HEK293 (cell line): Measurements from ENCODE around the gene IL4R.

ENCODE experiments used
- CTCF ChIA-PET: fragments of 350-600 bp; formaldehyde crosslinking; extraction: SDS; loops from one replicate; lab custom pipeline; 2021; ENCODE audit warnings: antibody characterized with exemption; lab: Yijun Ruan, JAX
- POLR2A ChIA-PET: fragments of 300-600 bp; formaldehyde crosslinking; extraction: SDS; loops from one replicate; lab custom pipeline; 2020; ENCODE audit warnings: antibody characterized with exemption, inconsistent platforms; lab: Yijun Ruan, JAX
- H3K27ac ChIP-seq: fragments of 200-500 bp; sonication (Bioruptor generic); 2 replicates; pipeline ENCODE4 v1.5.1; 2014; ENCODE audit warnings: low read depth, low read length, control low read depth, inconsistent platforms; ENCODE audit errors: extremely low read depth
- H3K36me3 ChIP-seq, 2 experiments: fragments of 200-500 bp in 1 of 2; sonication (Bioruptor generic) in 1 of 2; 1 replicate in 1 of 2; 2 replicates in 1 of 2; pipeline ENCODE4 v1.5.1; 2014 to 2017; ENCODE audit warnings: inconsistent platforms in 2 of 2, low read length in 2 of 2; ENCODE audit not compliant: control insufficient read depth in 2 of 2, insufficient read depth in 1 of 2
- H3K4me1 ChIP-seq: fragments of 200-500 bp; sonication (Bioruptor generic); 2 replicates; pipeline ENCODE4 v1.5.1; 2014; ENCODE audit warnings: mild to moderate bottlenecking, low read length, inconsistent platforms; ENCODE audit not compliant: control insufficient read depth, insufficient read depth
- H3K4me3 ChIP-seq: 2 replicates; pipeline ENCODE4 v1.5.1; 2011; ENCODE audit warnings: low read depth, mild to moderate bottlenecking, control low read depth, low read length, moderate library complexity
- H3K9me3 ChIP-seq: fragments of 200-500 bp; sonication (Bioruptor generic); 2 replicates; pipeline ENCODE4 v1.5.1; 2014; ENCODE audit warnings: low read depth, low read length, inconsistent platforms; ENCODE audit not compliant: control insufficient read depth, insufficient read depth
- GFI1B ChIP-seq: fragments of 450-650 bp; formaldehyde crosslinking; IDR thresholded peaks from 2 replicates; pipeline ENCODE4 v1.5.1; 2016; ENCODE audit warnings: missing biosample characterization, missing genetic modification characterization
- GLIS1 ChIP-seq: fragments of 450-650 bp; formaldehyde crosslinking; IDR thresholded peaks from 2 replicates; pipeline ENCODE4 v1.5.1; 2016; ENCODE audit warnings: missing biosample characterization, missing genetic modification characterization
- HOXD13 ChIP-seq: sonication (generic); formaldehyde crosslinking; IDR thresholded peaks from 2 replicates; pipeline ENCODE4 v1.8.0; 2022; ENCODE audit warnings: missing genetic modification reagents, borderline replicate concordance
- OSR2 ChIP-seq: fragments of 450-650 bp; formaldehyde crosslinking; IDR thresholded peaks from 2 replicates; pipeline ENCODE4 v1.5.1; 2016; ENCODE audit warnings: missing biosample characterization, missing genetic modification characterization
- TRIM28 ChIP-seq: IDR thresholded peaks from 2 replicates; pipeline ENCODE4 v1.6.1; 2011; ENCODE audit warnings: low read length, control low read depth, borderline replicate concordance
- ZBTB1 ChIP-seq: fragments of 450-650 bp; formaldehyde crosslinking; IDR thresholded peaks from 2 replicates; pipeline ENCODE4 v1.5.1; 2016; ENCODE audit warnings: missing biosample characterization, missing genetic modification characterization
- ZEB2 ChIP-seq: fragments of 450-650 bp; formaldehyde crosslinking; IDR thresholded peaks from 2 replicates; pipeline ENCODE4 v1.5.1; 2016; ENCODE audit warnings: missing biosample characterization, missing genetic modification characterization
- ZNF146 ChIP-seq: fragments of 450-650 bp; formaldehyde crosslinking; IDR thresholded peaks from 2 replicates; pipeline ENCODE4 v1.5.1; 2016; ENCODE audit warnings: missing biosample characterization, missing genetic modification characterization
- ZNF169 ChIP-seq: fragments of 450-650 bp; formaldehyde crosslinking; IDR thresholded peaks from 2 replicates; pipeline ENCODE4 v1.5.1; 2016; ENCODE audit warnings: missing biosample characterization, missing genetic modification characterization
- ZNF184 ChIP-seq: fragments of 450-650 bp; IDR thresholded peaks from 2 replicates; pipeline ENCODE4 v1.5.1; 2018; ENCODE audit warnings: missing biosample characterization, mild to moderate bottlenecking, missing genetic modification characterization
- ZNF2 ChIP-seq: fragments of 450-650 bp; formaldehyde crosslinking; IDR thresholded peaks from 2 replicates; pipeline ENCODE4 v1.5.1; 2016; ENCODE audit warnings: missing biosample characterization, missing genetic modification characterization
- ZNF239 ChIP-seq: fragments of 450-650 bp; formaldehyde crosslinking; IDR thresholded peaks from 2 replicates; pipeline ENCODE4 v1.5.1; 2016; ENCODE audit warnings: missing biosample characterization, missing genetic modification characterization
- ZNF501 ChIP-seq: fragments of 450-650 bp; formaldehyde crosslinking; IDR thresholded peaks from 2 replicates; pipeline ENCODE4 v1.5.1; 2016; ENCODE audit warnings: missing biosample characterization, missing genetic modification characterization
- ZNF561 ChIP-seq: fragments of 450-650 bp; IDR thresholded peaks from 2 replicates; pipeline ENCODE4 v1.5.1; 2018; ENCODE audit warnings: missing biosample characterization, missing genetic modification characterization, borderline replicate concordance
- ZNF624 ChIP-seq: fragments of 450-650 bp; formaldehyde crosslinking; IDR thresholded peaks from 2 replicates; pipeline ENCODE4 v1.5.1; 2017; ENCODE audit warnings: missing biosample characterization, missing genetic modification characterization
- ZNF747 ChIP-seq: fragments of 450-650 bp; formaldehyde crosslinking; IDR thresholded peaks from 2 replicates; pipeline ENCODE4 v1.5.1; 2016; ENCODE audit warnings: missing biosample characterization, missing genetic modification characterization
- ZNF776 ChIP-seq: fragments of 450-650 bp; formaldehyde crosslinking; IDR thresholded peaks from 2 replicates; pipeline ENCODE4 v1.5.0; 2017; ENCODE audit warnings: missing biosample characterization, missing genetic modification characterization, borderline replicate concordance
- ZNF785 ChIP-seq: fragments of 450-650 bp; formaldehyde crosslinking; IDR thresholded peaks from 2 replicates; pipeline ENCODE4 v1.5.1; 2016; ENCODE audit warnings: missing biosample characterization, missing genetic modification characterization
- ZNF843 ChIP-seq: fragments of 450-650 bp; formaldehyde crosslinking; IDR thresholded peaks from 2 replicates; pipeline ENCODE4 v1.5.1; 2016; ENCODE audit warnings: missing biosample characterization, missing genetic modification characterization
- ZSCAN23 ChIP-seq: fragments of 450-650 bp; formaldehyde crosslinking; IDR thresholded peaks from 2 replicates; pipeline ENCODE4 v1.5.1; 2016; ENCODE audit warnings: missing biosample characterization, missing genetic modification characterization
- TF ChIP-seq, protein P1 (sequence below): fragments of 450-650 bp; IDR thresholded peaks from 2 replicates; pipeline ENCODE4 v1.5.1; 2018; ENCODE audit warnings: missing biosample characterization, mild to moderate bottlenecking, missing genetic modification characterization
- TF ChIP-seq, protein P2 (sequence below): fragments of 450-650 bp; formaldehyde crosslinking; IDR thresholded peaks from 2 replicates; pipeline ENCODE4 v1.5.1; 2016; ENCODE audit warnings: missing biosample characterization, missing genetic modification characterization
- TF ChIP-seq, protein P3 (sequence below): fragments of 450-650 bp; formaldehyde crosslinking; IDR thresholded peaks from 2 replicates; pipeline ENCODE4 v1.5.1; 2016; ENCODE audit warnings: missing biosample characterization, missing genetic modification characterization, borderline replicate concordance
- TF ChIP-seq, protein P4 (sequence below): fragments of 450-650 bp; formaldehyde crosslinking; IDR thresholded peaks from 2 replicates; pipeline ENCODE4 v1.5.1; 2016; ENCODE audit warnings: missing biosample characterization, missing genetic modification characterization
- TF ChIP-seq, protein P5 (sequence below): fragments of 450-650 bp; formaldehyde crosslinking; IDR thresholded peaks from 2 replicates; pipeline ENCODE4 v1.5.1; 2016; ENCODE audit warnings: missing biosample characterization, missing genetic modification characterization

Gene IL4R

DNA sequence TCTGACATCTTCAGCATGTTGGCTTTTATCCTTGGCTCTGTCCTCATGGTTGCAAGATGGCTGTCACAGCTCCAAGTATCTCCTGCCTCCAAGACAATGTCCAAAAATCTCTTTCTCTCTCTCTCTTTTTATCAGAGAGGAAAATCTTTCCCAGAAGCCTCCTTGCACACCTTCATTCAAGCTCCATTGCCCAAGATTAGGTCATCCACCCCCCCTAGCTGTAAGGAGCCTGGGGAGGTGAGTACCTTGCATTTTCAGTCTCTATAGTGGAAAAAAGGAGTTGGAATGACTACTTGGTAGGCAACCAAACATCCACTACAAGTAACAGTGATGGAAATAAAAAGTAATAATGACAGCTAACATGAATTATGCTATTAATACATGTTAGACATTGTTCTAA lies 23.2 kb upstream of the IL4R start:
- CTCF ChIA-PET, result no interaction called here

DNA sequence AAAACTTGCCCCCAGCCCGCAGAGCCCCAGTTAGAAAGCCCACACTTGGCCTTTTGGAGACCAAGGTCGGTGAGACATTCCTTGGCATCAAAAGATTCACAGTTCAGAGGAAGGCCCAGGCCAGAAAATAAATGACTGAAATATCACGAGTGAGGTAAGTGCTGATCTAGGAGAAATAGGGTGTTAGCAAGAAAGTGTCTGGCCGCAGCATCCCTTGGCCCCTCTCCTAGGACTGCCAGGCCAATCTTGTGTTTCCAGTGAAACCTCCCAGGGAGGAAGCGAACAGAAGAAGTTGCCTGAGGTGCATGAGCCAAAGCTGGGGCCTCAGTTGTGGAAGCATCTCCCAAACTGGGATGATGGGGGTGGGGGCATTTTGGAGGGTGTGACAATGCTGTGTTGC lies 22.7 kb upstream of the IL4R start:
- H3K27ac ChIP-seq, result no peak overlapping the region
- TF ChIP-seq ZBTB1 (tag by site-specific recombination) (no peak), ZNF2 (tag by site-specific recombination) (no peak), ZNF785 (no peak), GFI1B (no peak), ZNF146 (tag by site-specific recombination) (no peak), ZNF843 (tag by site-specific recombination) (no peak), ZEB2 (tag by site-specific recombination) (no peak), ZNF184 (tag by site-specific recombination) (no peak), ZNF561 (tag by site-specific recombination) (no peak), ZNF747 (tag by site-specific recombination) (no peak)
- TF ChIP-seq, protein P1, sequence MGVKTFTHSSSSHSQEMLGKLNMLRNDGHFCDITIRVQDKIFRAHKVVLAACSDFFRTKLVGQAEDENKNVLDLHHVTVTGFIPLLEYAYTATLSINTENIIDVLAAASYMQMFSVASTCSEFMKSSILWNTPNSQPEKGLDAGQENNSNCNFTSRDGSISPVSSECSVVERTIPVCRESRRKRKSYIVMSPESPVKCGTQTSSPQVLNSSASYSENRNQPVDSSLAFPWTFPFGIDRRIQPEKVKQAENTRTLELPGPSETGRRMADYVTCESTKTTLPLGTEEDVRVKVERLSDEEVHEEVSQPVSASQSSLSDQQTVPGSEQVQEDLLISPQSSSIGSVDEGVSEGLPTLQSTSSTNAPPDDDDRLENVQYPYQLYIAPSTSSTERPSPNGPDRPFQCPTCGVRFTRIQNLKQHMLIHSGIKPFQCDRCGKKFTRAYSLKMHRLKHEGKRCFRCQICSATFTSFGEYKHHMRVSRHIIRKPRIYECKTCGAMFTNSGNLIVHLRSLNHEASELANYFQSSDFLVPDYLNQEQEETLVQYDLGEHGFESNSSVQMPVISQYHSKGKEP (tag by site-specific recombination), result no peak
- H3K9me3 ChIP-seq, result no peaks in the 10 kb centered on the region
- no peaks in the 10 kb centered on the region for H3K4me1 ChIP-seq
- CTCF ChIA-PET, result no interaction called here
- H3K36me3 ChIP-seq, result no peaks in the 10 kb centered on the region
- POLR2A ChIA-PET, result no interaction called here
- H3K4me3 ChIP-seq, result no peak overlapping the region

More for the DNA sequence above, 23.2 kb upstream of the IL4R start:
- no peak for TF ChIP-seq ZNF169 (tag by site-specific recombination)
- no peak for TF ChIP-seq GLIS1 (tag by site-specific recombination)
- no peak for TF ChIP-seq TRIM28
- no peak for TF ChIP-seq ZNF239 (tag by site-specific recombination)
- TF ChIP-seq ZNF624, result no peak
- TF ChIP-seq, protein P2, sequence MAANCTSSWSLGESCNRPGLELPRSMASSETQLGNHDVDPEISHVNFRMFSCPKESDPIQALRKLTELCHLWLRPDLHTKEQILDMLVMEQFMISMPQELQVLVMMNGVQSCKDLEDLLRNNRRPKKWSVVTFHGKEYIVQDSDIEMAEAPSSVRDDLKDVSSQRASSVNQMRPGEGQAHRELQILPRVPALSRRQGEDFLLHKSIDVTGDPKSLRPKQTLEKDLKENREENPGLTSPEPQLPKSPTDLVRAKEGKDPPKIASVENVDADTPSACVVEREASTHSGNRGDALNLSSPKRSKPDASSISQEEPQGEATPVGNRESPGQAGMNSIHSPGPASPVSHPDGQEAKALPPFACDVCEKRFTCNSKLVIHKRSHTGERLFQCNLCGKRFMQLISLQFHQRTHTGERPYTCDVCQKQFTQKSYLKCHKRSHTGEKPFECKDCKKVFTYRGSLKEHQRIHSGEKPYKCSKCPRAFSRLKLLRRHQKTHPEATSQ, result no peak
- no peak for TF ChIP-seq ZNF776
- TF ChIP-seq OSR2 (tag by site-specific recombination), result no peak
- TF ChIP-seq, protein P3, sequence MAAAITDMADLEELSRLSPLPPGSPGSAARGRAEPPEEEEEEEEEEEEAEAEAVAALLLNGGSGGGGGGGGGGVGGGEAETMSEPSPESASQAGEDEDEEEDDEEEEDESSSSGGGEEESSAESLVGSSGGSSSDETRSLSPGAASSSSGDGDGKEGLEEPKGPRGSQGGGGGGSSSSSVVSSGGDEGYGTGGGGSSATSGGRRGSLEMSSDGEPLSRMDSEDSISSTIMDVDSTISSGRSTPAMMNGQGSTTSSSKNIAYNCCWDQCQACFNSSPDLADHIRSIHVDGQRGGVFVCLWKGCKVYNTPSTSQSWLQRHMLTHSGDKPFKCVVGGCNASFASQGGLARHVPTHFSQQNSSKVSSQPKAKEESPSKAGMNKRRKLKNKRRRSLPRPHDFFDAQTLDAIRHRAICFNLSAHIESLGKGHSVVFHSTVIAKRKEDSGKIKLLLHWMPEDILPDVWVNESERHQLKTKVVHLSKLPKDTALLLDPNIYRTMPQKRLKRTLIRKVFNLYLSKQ (tag by site-specific recombination), result no peak
- no peak for TF ChIP-seq ZSCAN23 (tag by site-specific recombination)
- TF ChIP-seq ZNF2 (tag by site-specific recombination), result no peak
- no peak for TF ChIP-seq HOXD13 (CRISPR knock-in tag)
- TF ChIP-seq, protein P4, sequence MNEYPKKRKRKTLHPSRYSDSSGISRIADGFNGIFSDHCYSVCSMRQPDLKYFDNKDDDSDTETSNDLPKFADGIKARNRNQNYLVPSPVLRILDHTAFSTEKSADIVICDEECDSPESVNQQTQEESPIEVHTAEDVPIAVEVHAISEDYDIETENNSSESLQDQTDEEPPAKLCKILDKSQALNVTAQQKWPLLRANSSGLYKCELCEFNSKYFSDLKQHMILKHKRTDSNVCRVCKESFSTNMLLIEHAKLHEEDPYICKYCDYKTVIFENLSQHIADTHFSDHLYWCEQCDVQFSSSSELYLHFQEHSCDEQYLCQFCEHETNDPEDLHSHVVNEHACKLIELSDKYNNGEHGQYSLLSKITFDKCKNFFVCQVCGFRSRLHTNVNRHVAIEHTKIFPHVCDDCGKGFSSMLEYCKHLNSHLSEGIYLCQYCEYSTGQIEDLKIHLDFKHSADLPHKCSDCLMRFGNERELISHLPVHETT (tag by site-specific recombination), result no peak
- no peak for TF ChIP-seq ZNF501 (tag by site-specific recombination)
- TF ChIP-seq, protein P5, sequence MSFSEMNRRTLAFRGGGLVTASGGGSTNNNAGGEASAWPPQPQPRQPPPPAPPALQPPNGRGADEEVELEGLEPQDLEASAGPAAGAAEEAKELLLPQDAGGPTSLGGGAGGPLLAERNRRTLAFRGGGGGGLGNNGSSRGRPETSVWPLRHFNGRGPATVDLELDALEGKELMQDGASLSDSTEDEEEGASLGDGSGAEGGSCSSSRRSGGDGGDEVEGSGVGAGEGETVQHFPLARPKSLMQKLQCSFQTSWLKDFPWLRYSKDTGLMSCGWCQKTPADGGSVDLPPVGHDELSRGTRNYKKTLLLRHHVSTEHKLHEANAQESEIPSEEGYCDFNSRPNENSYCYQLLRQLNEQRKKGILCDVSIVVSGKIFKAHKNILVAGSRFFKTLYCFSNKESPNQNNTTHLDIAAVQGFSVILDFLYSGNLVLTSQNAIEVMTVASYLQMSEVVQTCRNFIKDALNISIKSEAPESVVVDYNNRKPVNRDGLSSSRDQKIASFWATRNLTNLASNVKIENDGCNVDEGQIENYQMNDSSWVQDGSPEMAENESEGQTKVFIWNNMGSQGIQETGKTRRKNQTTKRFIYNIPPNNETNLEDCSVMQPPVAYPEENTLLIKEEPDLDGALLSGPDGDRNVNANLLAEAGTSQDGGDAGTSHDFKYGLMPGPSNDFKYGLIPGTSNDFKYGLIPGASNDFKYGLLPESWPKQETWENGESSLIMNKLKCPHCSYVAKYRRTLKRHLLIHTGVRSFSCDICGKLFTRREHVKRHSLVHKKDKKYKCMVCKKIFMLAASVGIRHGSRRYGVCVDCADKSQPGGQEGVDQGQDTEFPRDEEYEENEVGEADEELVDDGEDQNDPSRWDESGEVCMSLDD (tag by site-specific recombination), result no peak
- H3K27ac ChIP-seq, result no peak overlapping the region
- no peaks in the 10 kb centered on the region for H3K9me3 ChIP-seq
- POLR2A ChIA-PET, result no interaction called here
- no peaks in the 10 kb centered on the region for H3K4me1 ChIP-seq
- H3K4me3 ChIP-seq, result no peak overlapping the region
- H3K36me3 ChIP-seq, result no peaks in the 10 kb centered on the region
